Measurements from ENCODE around the gene VWF. TPM values are rescaled to one million over a fixed set of nuclear protein-coding genes. Genes with fewer than 3 reads are reported as not detected.

VWF gene
- total and polyA plus RNA-seq, 2 donors (not counting 3 experiments of a cell fraction or from before 2014, with no cell fraction given) = 1,041 to 2,328 TPM

- no peak for DNase-seq (ENCODE audit: low read depth, low spot score)
- no peaks in the 10 kb centered on the region for H4K20me1 ChIP-seq (replicated peaks; ENCODE audit: control insufficient read depth, extremely low read depth, insufficient read depth, low read length)
- no peaks in the 10 kb centered on the region for H3K79me2 ChIP-seq (ENCODE audit: control insufficient read depth, insufficient read depth, low read length)
- H2AFZ ChIP-seq (ENCODE audit: low read depth, low read length) = no peak overlapping the region
- no peak overlapping the region for H3K4me3 ChIP-seq (replicated peaks in 1 of 3; ENCODE audit: insufficient read depth in 1 of 3, low read depth in 1 of 3, low read length in 3 of 3)
- H3K27me3 ChIP-seq (ENCODE audit: control insufficient read depth in 2 of 2, insufficient read depth in 2 of 2, low read length in 2 of 2) = no peaks in the 10 kb centered on the region
- POLR2A ChIA-PET = no interaction called here
- H3K9ac ChIP-seq (replicated peaks; ENCODE audit: extremely low read depth, insufficient read depth, low read length) = no peak overlapping the region
- H3K4me1 ChIP-seq (ENCODE audit: control insufficient read depth, extremely low read depth, insufficient read depth, low read length) = peaks cover 22% of the 10 kb centered on the region
- H3K27ac ChIP-seq (ENCODE audit: insufficient read depth, low read depth, low read length) = peak overlapping the region; percentile 82
- H3K9me1 ChIP-seq (replicated peaks; ENCODE audit: control insufficient read depth, extremely low read depth, insufficient read depth, low read length) = no peaks in the 10 kb centered on the region
- BruUV-seq (replicated peaks) = no TSS peak
- CTCF ChIA-PET = interaction anchor here (1.2 to 1.8 kb wide), 4 partner anchors 12 to 49 kb away, joined by 3 to 11 read pairs (median 4); no protein-coding TSS in a partner anchor
- intact Hi-C loops (cut with micrococcal nuclease) = no loop called here
- TF ChIP-seq EZH2 (IDR thresholded peaks at IDR 0.05; ENCODE audit: borderline replicate concordance, low read depth, low read length, severe bottlenecking) (no peak), POLR2A (IDR thresholded peaks at IDR 0.05; ENCODE audit: low read depth, low read length) (peak; percentile 44), GATA2 (IDR thresholded peaks at IDR 0.05; ENCODE audit: insufficient read depth, insufficient read length, low read depth, low read length) (no peak), MAX (IDR thresholded peaks at IDR 0.05; ENCODE audit: insufficient read depth, insufficient read length) (no peak), MYC (IDR thresholded peaks at IDR 0.05; ENCODE audit: low read depth, low read length) (no peak), POLR2AphosphoS5 (IDR thresholded peaks at IDR 0.05; ENCODE audit: insufficient read depth, low read depth, low read length) (peak; percentile 68), CTCF (IDR thresholded peaks at IDR 0.05; ENCODE audit: extremely low read depth in 1 of 2, insufficient read depth in 1 of 2, low read depth in 1 of 2, low read length in 2 of 2) (no peak), JUN (IDR thresholded peaks at IDR 0.05; ENCODE audit: borderline replicate concordance, insufficient read depth, insufficient read length, low read depth) (no peak), FOS (IDR thresholded peaks at IDR 0.05; ENCODE audit: borderline replicate concordance, insufficient read depth, low read length) (no peak)
- H3K4me2 ChIP-seq (ENCODE audit: insufficient read depth, low read length) = no peak overlapping the region
- no peaks in the 10 kb centered on the region for H3K36me3 ChIP-seq (ENCODE audit: control insufficient read depth in 2 of 2, extremely low read depth in 1 of 2, insufficient read depth in 2 of 2, low read length in 2 of 2)
- no peaks in the 10 kb centered on the region for H3K9me3 ChIP-seq (replicated peaks; ENCODE audit: control insufficient read depth, insufficient read depth, low read length)
- dilution Hi-C loops (cut with MboI; ENCODE audit: extremely low pct_ligation_motif_present, low sequenced_read_pairs) = no loop called here
- FAIRE-seq = no peak
Measured at GRCh38 chr12:6146509-6146908, 22.0 kb upstream of the VWF start.

Data from endothelial cell of umbilical vein (primary cell).